Uterus (tissue), 4 donors: ENCODE results near the gene NFATC4. TPM values are rescaled to one million over a fixed set of nuclear protein-coding genes. Genes with fewer than 3 reads are reported as not detected.
"Not testable (repeated sequence)": the region's sequence is repeated elsewhere in the genome, so short reads cannot be mapped to it uniquely, and the experiment has no call there.

ENCODE experiments used
- DNase-seq, 2 donors: peaks; one replicate each; pipeline ENCODE4 v3.0.0-alpha.2; 2019 to 2020
- H3K27ac ChIP-seq, 2 donors: fragments of 200-600 bp; sonication (generic); 1 replicate in 1 of 2; 2 replicates in 1 of 2; pipeline ENCODE4 v1.5.1; 2016 to 2018
- H3K27me3 ChIP-seq, 2 donors: fragments of 200-600 bp; sonication (generic); one replicate each; pipeline ENCODE4 v1.5.1; 2018 to 2019; ENCODE audit warnings: control low read depth in 1 of 2
- H3K36me3 ChIP-seq, 2 donors: fragments of 200-600 bp; sonication (generic); one replicate each; pipeline ENCODE4 v1.5.1; 2019; ENCODE audit warnings: control low read depth in 1 of 2
- H3K4me1 ChIP-seq, 2 donors: fragments of 200-600 bp; sonication (generic); one replicate each; pipeline ENCODE4 v1.5.1; 2018 to 2019; ENCODE audit warnings: control low read depth in 1 of 2
- H3K4me3 ChIP-seq, 2 donors: fragments of 200-600 bp; sonication (generic); 1 replicate in 1 of 2; 2 replicates in 1 of 2; pipeline ENCODE4 v1.5.1; 2018 to 2019; ENCODE audit warnings: mild to moderate bottlenecking in 1 of 2
- H3K9me3 ChIP-seq, 2 donors: fragments of 200-600 bp; sonication (generic); one replicate each; pipeline ENCODE4 v1.5.1; 2019; ENCODE audit warnings: control low read depth in 1 of 2
- POLR2A ChIP-seq, 2 donors: fragments of 450-650 bp; IDR thresholded peaks; one replicate each; pipeline ENCODE4 v1.6.1; 2016; ENCODE audit warnings: antibody characterized with exemption in 2 of 2, mild to moderate bottlenecking in 1 of 2, moderate library complexity in 1 of 2
- intact Hi-C: fragments of 100-400 bp; cut with DNase I; formaldehyde crosslinking; loops from one replicate; pipeline ENCODE4 v1.15.1; 2023; ENCODE audit warnings: low total_unique reads
- total RNA-seq, 4 donors: library from RNA; depleted of rRNA in 3 of 4; stranded (reverse); fragments of >200 nt in 3 of 4; gene quantifications; one replicate each; pipeline versions ENCODE4 v1.1.0 to v1.2.4, GENCODE V29; 2014 to 2023
- TF ChIP-seq, protein P1 (sequence below), 4 experiments: fragments of 200-600 bp in 2 of 4; fragments of 450-650 bp in 2 of 4; sonication (generic) in 2 of 4; IDR thresholded peaks; one replicate each; pipeline ENCODE4 v1.5.1; 2016 to 2019; ENCODE audit warnings: antibody characterized with exemption in 4 of 4, mild to moderate bottlenecking in 2 of 4, moderate library complexity in 1 of 4
- donor health status: DM: yes; HTN: yes; CAD: no.

Gene NFATC4
- total RNA-seq, 4 donors from 2014 or later, result 25.6 to 187 (median 86.4) TPM

DNA sequence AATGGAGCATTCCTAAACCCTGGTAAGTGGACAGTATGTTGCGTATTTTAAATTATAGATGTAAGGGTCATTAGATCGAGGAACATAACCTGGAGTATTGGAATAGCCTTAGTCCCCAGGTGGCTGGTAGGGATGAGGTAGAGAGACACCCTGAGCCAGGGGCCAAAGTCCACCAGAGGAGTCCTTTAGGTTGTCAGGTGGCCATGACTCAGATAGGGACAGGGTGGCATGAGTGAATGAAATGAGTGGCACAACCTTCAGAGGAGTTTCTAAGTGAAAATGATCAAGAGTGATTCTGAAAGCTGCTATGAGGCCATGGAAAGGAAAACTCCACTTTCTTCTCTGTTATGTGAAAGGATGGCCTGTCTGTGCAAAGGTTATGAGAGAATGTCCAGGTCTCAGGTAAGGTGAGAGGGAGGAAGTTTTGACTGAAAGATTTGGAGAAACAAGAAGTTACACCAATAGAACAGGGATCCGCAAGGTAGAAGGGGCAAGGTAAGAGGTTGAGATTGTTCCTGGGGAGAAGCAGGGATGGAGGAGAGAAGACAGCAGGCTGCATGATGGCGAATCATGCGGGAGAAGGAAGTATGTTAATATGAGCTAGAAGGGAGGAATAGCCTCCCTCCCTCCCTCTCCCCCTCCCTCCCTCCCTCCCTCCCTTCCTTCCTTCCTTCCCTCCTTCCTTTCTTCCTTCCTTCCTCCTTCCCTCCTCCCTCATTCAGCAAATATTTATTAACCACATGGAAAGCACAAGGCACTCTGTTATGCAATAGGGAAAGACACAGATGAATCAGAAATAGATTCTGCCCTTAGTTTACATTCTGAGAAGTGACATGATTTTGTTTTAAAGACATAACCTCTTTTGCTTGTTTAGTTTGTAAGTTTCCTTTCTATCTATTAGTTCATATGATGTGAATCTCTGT is 14.2 kb upstream of the NFATC4 start:
- Histone ChIP-seq H3K36me3 (no peaks in the 10 kb centered on the region), H3K27me3 (no peaks in the 10 kb centered on the region), H3K4me1 (no peaks in the 10 kb centered on the region), H3K9me3 (no peaks in the 10 kb centered on the region), H3K4me3 (no peak overlapping the region), H3K27ac (no peak overlapping the region)
- intact Hi-C loops, result no loop called here
- no peak for TF ChIP-seq POLR2A (IDR thresholded peaks at IDR 0.05)
- TF ChIP-seq, protein P1, sequence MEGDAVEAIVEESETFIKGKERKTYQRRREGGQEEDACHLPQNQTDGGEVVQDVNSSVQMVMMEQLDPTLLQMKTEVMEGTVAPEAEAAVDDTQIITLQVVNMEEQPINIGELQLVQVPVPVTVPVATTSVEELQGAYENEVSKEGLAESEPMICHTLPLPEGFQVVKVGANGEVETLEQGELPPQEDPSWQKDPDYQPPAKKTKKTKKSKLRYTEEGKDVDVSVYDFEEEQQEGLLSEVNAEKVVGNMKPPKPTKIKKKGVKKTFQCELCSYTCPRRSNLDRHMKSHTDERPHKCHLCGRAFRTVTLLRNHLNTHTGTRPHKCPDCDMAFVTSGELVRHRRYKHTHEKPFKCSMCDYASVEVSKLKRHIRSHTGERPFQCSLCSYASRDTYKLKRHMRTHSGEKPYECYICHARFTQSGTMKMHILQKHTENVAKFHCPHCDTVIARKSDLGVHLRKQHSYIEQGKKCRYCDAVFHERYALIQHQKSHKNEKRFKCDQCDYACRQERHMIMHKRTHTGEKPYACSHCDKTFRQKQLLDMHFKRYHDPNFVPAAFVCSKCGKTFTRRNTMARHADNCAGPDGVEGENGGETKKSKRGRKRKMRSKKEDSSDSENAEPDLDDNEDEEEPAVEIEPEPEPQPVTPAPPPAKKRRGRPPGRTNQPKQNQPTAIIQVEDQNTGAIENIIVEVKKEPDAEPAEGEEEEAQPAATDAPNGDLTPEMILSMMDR (IDR thresholded peaks at IDR 0.05), result no peak
- no peak for DNase-seq

DNA sequence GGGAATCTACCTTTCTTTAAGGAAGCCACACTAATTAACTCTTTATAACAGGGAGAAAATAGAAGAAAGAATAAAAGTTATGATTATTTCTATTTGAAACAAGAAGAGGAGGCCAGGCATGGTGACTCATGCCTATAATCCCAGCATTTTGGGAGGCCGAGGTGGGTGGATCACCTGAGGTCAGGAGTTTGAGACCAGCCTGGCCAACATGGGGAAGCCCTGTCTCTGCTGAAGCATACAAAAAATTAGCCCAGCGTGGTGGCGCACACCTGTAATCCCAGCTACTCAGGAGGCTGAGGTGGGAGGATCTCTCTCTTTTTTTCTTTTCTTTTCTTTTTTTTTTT is 13.5 kb upstream of the NFATC4 start:
- H3K9me3 ChIP-seq, intact Hi-C loops, H3K36me3 ChIP-seq, H3K4me3 ChIP-seq, DNase-seq, H3K27ac ChIP-seq, H3K4me1 ChIP-seq, H3K27me3 ChIP-seq: not testable (repeated sequence)

DNA sequence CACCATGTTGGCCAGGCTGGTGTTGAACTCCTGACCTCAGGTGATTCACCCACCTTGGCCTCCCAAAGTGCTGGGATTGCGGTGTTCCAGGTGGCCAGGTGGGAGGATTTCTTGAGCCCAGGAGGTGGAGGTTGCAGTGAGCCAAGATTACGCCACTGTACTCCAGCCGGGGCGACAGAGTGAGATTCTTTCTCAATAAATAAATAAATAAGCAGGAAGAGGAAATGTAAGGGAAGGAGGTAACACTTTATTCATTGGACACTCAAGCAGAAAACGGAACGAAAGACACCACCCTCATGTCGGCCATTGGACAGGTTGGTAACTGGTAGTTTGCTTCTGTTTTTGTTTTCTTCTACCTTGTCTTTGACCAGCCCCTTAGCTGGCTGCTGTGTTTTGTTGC is 13.0 kb upstream of the NFATC4 start:
- TF ChIP-seq POLR2A (IDR thresholded peaks at IDR 0.05), result no peak
- TF ChIP-seq, protein P1 (IDR thresholded peaks at IDR 0.05), result no peak
- intact Hi-C loops, result no loop called here
- no peaks in the 10 kb centered on the region for H3K9me3 ChIP-seq
- H3K4me1 ChIP-seq, result no peaks in the 10 kb centered on the region
- no peak overlapping the region for H3K4me3 ChIP-seq
- H3K36me3 ChIP-seq, result no peaks in the 10 kb centered on the region
- no peak overlapping the region for H3K27ac ChIP-seq
- no peak for DNase-seq
- H3K27me3 ChIP-seq, result no peaks in the 10 kb centered on the region

DNA sequence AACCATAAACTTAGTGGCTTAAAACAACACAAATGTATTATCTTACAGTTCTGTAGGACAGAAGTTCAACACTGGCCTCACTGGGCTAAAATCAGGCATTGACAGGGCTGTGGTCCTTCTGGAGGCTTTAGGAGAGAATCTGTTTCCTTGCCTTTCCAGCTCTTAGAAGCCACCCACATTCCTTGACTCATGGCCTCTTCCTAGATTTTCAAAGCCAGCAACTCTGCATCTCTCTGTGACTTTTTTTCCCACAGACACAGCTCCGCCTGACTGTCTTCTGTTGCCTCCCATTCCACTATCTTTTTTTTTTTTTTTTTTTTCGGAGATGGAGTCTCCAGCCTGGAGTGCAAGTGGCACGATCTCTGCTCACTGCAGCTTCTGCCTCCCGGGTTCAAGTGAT is 11.8 kb upstream of the NFATC4 start:
- no peaks in the 10 kb centered on the region for H3K9me3 ChIP-seq
- H3K4me1 ChIP-seq, result no peaks in the 10 kb centered on the region
- no peak for TF ChIP-seq POLR2A (IDR thresholded peaks at IDR 0.05)
- TF ChIP-seq, protein P1 (IDR thresholded peaks at IDR 0.05), result no peak
- H3K27me3 ChIP-seq, result no peaks in the 10 kb centered on the region
- no peak for DNase-seq
- no peaks in the 10 kb centered on the region for H3K36me3 ChIP-seq
- no peak overlapping the region for H3K27ac ChIP-seq
- intact Hi-C loops, result no loop called here
- no peak overlapping the region for H3K4me3 ChIP-seq

DNA sequence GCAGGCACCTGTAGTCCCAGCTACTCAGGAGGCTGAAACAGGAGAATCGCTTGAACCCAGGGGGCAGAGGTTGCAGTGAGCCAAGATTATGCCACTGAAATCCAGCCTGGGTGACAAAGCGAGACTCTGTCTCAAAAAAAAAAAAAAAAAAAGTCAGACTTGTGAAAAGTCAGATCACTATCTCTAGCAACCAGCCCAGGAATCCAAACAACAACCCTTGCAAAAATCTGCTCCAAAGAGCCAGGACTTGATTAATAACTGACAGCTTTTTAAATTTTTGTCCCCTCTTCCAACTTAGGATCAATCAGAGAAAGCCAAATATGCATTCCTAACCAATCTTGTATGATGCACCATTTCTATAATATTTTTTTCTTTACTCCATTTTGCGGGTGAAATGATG is 7.7 kb upstream of the NFATC4 start:
- intact Hi-C loops, result no loop called here
- no peak for DNase-seq
- H3K4me3 ChIP-seq, result no peak overlapping the region
- no peaks in the 10 kb centered on the region for H3K9me3 ChIP-seq
- H3K27ac ChIP-seq, result no peak overlapping the region
- H3K4me1 ChIP-seq, result no peaks in the 10 kb centered on the region
- H3K36me3 ChIP-seq, result no peaks in the 10 kb centered on the region
- H3K27me3 ChIP-seq, result no peaks in the 10 kb centered on the region
- TF ChIP-seq POLR2A (IDR thresholded peaks at IDR 0.05), result no peak
- TF ChIP-seq, protein P1 (IDR thresholded peaks at IDR 0.05), result no peak
